ENCODE data around the gene JAG1. TPM values are rescaled to one million over a fixed set of nuclear protein-coding genes. Genes with fewer than 3 reads are reported as not detected.

The JAG1 gene
- total RNA-seq, 1 donor from 2014 or later: 20.5 TPM

- no peak for TF ChIP-seq CTCF (IDR thresholded peaks at IDR 0.05; ENCODE audit: borderline replicate concordance)
- no peak overlapping the region for H3K4me3 ChIP-seq
- peak overlapping the region; percentile 80 for H3K27ac ChIP-seq (replicated peaks)
- peaks cover 35% of the 10 kb centered on the region for H3K4me1 ChIP-seq
- no peak for DNase-seq
- H3K27me3 ChIP-seq (ENCODE audit: low read depth): no peaks in the 10 kb centered on the region
- peaks cover 7% of the 10 kb centered on the region for H3K9me3 ChIP-seq (replicated peaks)
- intact Hi-C loops (cut with micrococcal nuclease): no loop called here
- peaks cover 5% of the 10 kb centered on the region for H3K36me3 ChIP-seq
These were observed 68.1 kb downstream of the JAG1 start for GRCh38 chr20:10605547-10606195.

DNA sequence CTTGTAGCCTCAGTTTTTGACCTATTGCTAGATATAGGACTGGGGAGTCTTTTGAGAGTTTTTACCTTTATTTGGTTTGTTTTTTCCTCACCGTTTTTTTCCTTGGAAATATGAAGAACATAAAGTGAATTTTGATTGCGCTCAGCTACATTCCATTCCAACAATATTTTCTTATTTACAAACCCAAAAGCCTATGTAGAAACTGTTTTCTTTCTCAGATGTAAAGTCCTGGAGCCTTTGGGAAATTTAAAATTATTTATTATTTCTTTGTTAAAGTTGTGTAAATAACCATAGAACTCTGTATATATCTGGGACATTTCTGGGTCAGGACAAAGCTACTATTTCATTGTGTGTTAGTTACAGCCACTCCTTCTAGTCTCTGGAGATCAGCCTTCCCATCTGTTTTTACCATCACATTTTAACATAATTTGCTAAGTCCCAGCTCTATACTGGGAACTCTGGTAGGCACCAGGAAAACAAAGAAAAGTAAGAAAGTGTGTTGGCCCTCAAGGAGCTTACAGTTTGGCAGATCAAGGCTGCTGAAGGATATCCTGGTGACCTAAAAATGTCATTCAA is 68.8 kb downstream of the JAG1 start:
- Histone ChIP-seq H3K9me3 (replicated peaks) (peaks cover 7% of the 10 kb centered on the region), H3K4me3 (no peak overlapping the region), H3K27me3 (ENCODE audit: low read depth) (no peaks in the 10 kb centered on the region), H3K36me3 (peaks cover 5% of the 10 kb centered on the region), H3K27ac (replicated peaks) (peak overlapping the region; percentile 80), H3K4me1 (peaks cover 29% of the 10 kb centered on the region)
- no peak for TF ChIP-seq CTCF (IDR thresholded peaks at IDR 0.05; ENCODE audit: borderline replicate concordance)
- no peak for DNase-seq
- intact Hi-C loops (cut with micrococcal nuclease): no loop called here

- Histone ChIP-seq H3K4me3 (no peak overlapping the region), H3K27ac (replicated peaks) (peak overlapping the region; percentile 80), H3K27me3 (ENCODE audit: low read depth) (no peaks in the 10 kb centered on the region), H3K4me1 (peaks cover 22% of the 10 kb centered on the region), H3K36me3 (peaks cover 5% of the 10 kb centered on the region), H3K9me3 (replicated peaks) (peaks cover 7% of the 10 kb centered on the region)
- peak; percentile 31 for DNase-seq
- intact Hi-C loops (cut with micrococcal nuclease): no loop called here
- TF ChIP-seq CTCF (IDR thresholded peaks at IDR 0.05; ENCODE audit: borderline replicate concordance): no peak
These were observed 69.6 kb downstream of the JAG1 start for GRCh38 chr20:10603971-10604864.

DNA sequence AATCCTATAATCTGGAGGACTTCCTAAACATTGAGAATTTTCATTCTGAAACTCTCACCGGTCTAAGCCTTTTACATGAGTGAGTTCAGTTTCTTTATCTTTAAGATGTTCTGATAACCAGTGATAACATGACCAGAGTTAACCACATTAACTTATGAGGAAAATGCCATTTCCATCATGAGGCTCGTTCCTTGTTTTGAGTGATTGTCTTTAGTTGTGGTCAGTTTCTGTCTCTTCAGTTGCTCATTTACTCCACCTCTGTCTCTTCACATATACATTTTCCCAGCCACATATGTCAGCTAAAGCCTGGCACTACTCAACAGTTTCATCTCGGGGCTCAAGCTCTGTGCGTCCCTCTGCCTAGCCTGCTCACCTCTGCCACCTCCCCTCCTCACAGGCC is 70.4 kb downstream of the JAG1 start:
- Histone ChIP-seq H3K27ac (replicated peaks) (peak overlapping the region; percentile 80), H3K4me3 (no peak overlapping the region), H3K9me3 (replicated peaks) (peaks cover 7% of the 10 kb centered on the region), H3K36me3 (peaks cover 5% of the 10 kb centered on the region), H3K4me1 (peaks cover 22% of the 10 kb centered on the region), H3K27me3 (ENCODE audit: low read depth) (no peaks in the 10 kb centered on the region)
- TF ChIP-seq CTCF (IDR thresholded peaks at IDR 0.05; ENCODE audit: borderline replicate concordance): no peak
- no peak for DNase-seq
- intact Hi-C loops (cut with micrococcal nuclease): no loop called here

GRCh38 chr20:10602221-10602871 is 71.5 kb downstream of the JAG1 start:
- peak overlapping the region; percentile 80 for H3K27ac ChIP-seq (replicated peaks)
- intact Hi-C loops (cut with micrococcal nuclease): no loop called here
- TF ChIP-seq CTCF (IDR thresholded peaks at IDR 0.05; ENCODE audit: borderline replicate concordance): no peak
- no peak overlapping the region for H3K4me3 ChIP-seq
- no peaks in the 10 kb centered on the region for H3K27me3 ChIP-seq (ENCODE audit: low read depth)
- H3K9me3 ChIP-seq (replicated peaks): peaks cover 7% of the 10 kb centered on the region
- peaks cover 22% of the 10 kb centered on the region for H3K4me1 ChIP-seq
- peaks cover 5% of the 10 kb centered on the region for H3K36me3 ChIP-seq
- no peak for DNase-seq
